Liver (tissue), 9 donors: ENCODE data around the gene RELB. TPM values are rescaled to one million over a fixed set of nuclear protein-coding genes. Genes with fewer than 3 reads are reported as not detected.

Experiments
- DNase-seq: peaks from one replicate; pipeline ENCODE4 v3.0.0-alpha.2; 2017; ENCODE audit warnings: low spot score
- H3K27ac ChIP-seq, 2 donors: one replicate each; pipeline ENCODE4 v1.7.0; 2013; ENCODE audit warnings: inconsistent platforms in 2 of 2, low read length in 2 of 2, control low read depth in 1 of 2, low read depth in 1 of 2, mild to moderate bottlenecking in 1 of 2
- H3K27me3 ChIP-seq, 4 donors: one replicate each; pipeline versions ENCODE4 v1.6.1 to v1.7.0; 2013; ENCODE audit warnings: low read length in 3 of 4, inconsistent platforms in 1 of 4, mild to moderate bottlenecking in 1 of 4, moderate library complexity in 1 of 4; ENCODE audit not compliant: control insufficient read depth in 4 of 4, insufficient read depth in 4 of 4
- H3K36me3 ChIP-seq, 4 donors: one replicate each; pipeline versions ENCODE4 v1.6.1 to v1.7.0; 2013; ENCODE audit warnings: low read length in 3 of 4, mild to moderate bottlenecking in 3 of 4, low read depth in 1 of 4, moderate library complexity in 1 of 4; ENCODE audit not compliant: control insufficient read depth in 4 of 4, insufficient read depth in 3 of 4
- H3K4me1 ChIP-seq, 4 donors: one replicate each; pipeline versions ENCODE4 v1.6.1 to v1.7.0; 2013; ENCODE audit warnings: low read length in 3 of 4, mild to moderate bottlenecking in 3 of 4, moderate library complexity in 1 of 4; ENCODE audit not compliant: control insufficient read depth in 4 of 4, insufficient read depth in 4 of 4
- H3K4me3 ChIP-seq, 3 donors: one replicate each; pipeline versions ENCODE4 v1.6.1 to v1.7.0; 2013; ENCODE audit warnings: low read length in 3 of 3, control low read depth in 1 of 3, low read depth in 1 of 3, mild to moderate bottlenecking in 1 of 3
- H3K9ac ChIP-seq, 2 donors: one replicate each; pipeline ENCODE4 v1.7.0; 2013; ENCODE audit warnings: low read length in 2 of 2, mild to moderate bottlenecking in 2 of 2, moderate library complexity in 2 of 2, control low read depth in 1 of 2, low read depth in 1 of 2
- H3K9me3 ChIP-seq, 4 donors: one replicate each; pipeline versions ENCODE4 v1.6.1 to v1.7.0; 2013; ENCODE audit warnings: low read length in 3 of 4; ENCODE audit not compliant: control insufficient read depth in 4 of 4
- EGR1 ChIP-seq, 2 donors: IDR thresholded peaks; 2 replicates each; pipeline ENCODE4 v1.6.1; 2016 to 2018; ENCODE audit warnings: antibody characterized with exemption in 2 of 2, low read depth in 2 of 2
- FOXA1 ChIP-seq: IDR thresholded peaks from 2 replicates; pipeline ENCODE4 v1.6.1; 2016; ENCODE audit warnings: antibody characterized with exemption
- FOXA2 ChIP-seq: IDR thresholded peaks from 2 replicates; pipeline ENCODE4 v1.6.1; 2016; ENCODE audit warnings: antibody characterized with exemption
- GABPA ChIP-seq, 2 donors: IDR thresholded peaks in 1 of 2; conservative IDR thresholded peaks in 1 of 2; 2 replicates each; pipeline ENCODE4 v1.6.1; 2016; ENCODE audit warnings: antibody characterized with exemption in 2 of 2, mild to moderate bottlenecking in 1 of 2, moderate library complexity in 1 of 2
- HNF4A ChIP-seq, 2 donors: conservative IDR thresholded peaks; 2 replicates each; pipeline ENCODE4 v1.6.1; 2016; ENCODE audit warnings: antibody characterized with exemption in 2 of 2, mild to moderate bottlenecking in 2 of 2
- RAD21 ChIP-seq, 2 donors: IDR thresholded peaks; 2 replicates each; pipeline ENCODE4 v1.6.1; 2016; ENCODE audit warnings: antibody characterized with exemption in 2 of 2, mild to moderate bottlenecking in 2 of 2
- SP1 ChIP-seq: IDR thresholded peaks from 2 replicates; pipeline ENCODE4 v1.6.1; 2018; ENCODE audit warnings: antibody characterized with exemption, mild to moderate bottlenecking
- TAF1 ChIP-seq: conservative IDR thresholded peaks from 2 replicates; pipeline ENCODE4 v1.6.1; 2016; ENCODE audit warnings: antibody characterized with exemption, mild to moderate bottlenecking
- YY1 ChIP-seq: IDR thresholded peaks from 2 replicates; pipeline ENCODE4 v1.6.1; 2016; ENCODE audit warnings: antibody characterized with exemption, mild to moderate bottlenecking
- WGBS: extraction: QIAGEN DNeasy Blood & Tissue Kit; methylation state at CpG from one replicate; pipeline ENCODE4 v1.1.7; 2013; 5-methylcytosine and 5-hydroxymethylcytosine counted together
- polyA plus RNA-seq, 2 donors: library from polyadenylated mRNA; stranded (reverse) in 1 of 2; unstranded in 1 of 2; fragments of 200-250 nt in 1 of 2; fragments of >200 nt in 1 of 2; fragmentation: Nextera tagmentation in 1 of 2; extraction: Ambion mirVana in 1 of 2; gene quantifications; one replicate each; pipeline versions ENCODE4 v1.2.1 to v1.2.3, GENCODE V29; 2013 to 2015
- total RNA-seq, 2 donors: library from RNA; depleted of rRNA; stranded (reverse); fragments of >200 nt; gene quantifications; one replicate each; pipeline ENCODE4 v1.2.3, GENCODE V29; 2014
- TF ChIP-seq, protein P1 (sequence below): IDR thresholded peaks from 2 replicates; pipeline ENCODE4 v1.6.1; 2016; ENCODE audit warnings: antibody characterized with exemption
- TF ChIP-seq, protein P2 (sequence below): IDR thresholded peaks from 2 replicates; pipeline ENCODE4 v1.6.1; 2016; ENCODE audit warnings: antibody characterized with exemption, mild to moderate bottlenecking
- TF ChIP-seq, protein P3 (sequence below): IDR thresholded peaks from 2 replicates; pipeline ENCODE4 v1.6.1; 2016; ENCODE audit warnings: antibody characterized with exemption
- TF ChIP-seq, protein P4 (sequence below): IDR thresholded peaks from 2 replicates; pipeline ENCODE4 v1.6.1; 2016; ENCODE audit warnings: antibody characterized with exemption
- TF ChIP-seq, protein P5 (sequence below): fragments of 150-350 bp; IDR thresholded peaks from 2 replicates; pipeline ENCODE4 v1.5.1; 2017; ENCODE audit warnings: improper control_type of control experiment, low read depth, low read length; ENCODE audit not compliant: missing input control
- donor health status: healthy.
- donor health status: healthy.
- donor health status: healthy.
- donor health status: healthy.
- donor health status: healthy.

Gene RELB
- total and polyA plus RNA-seq, 4 donors, result 1.4 to 4.9 (median 2.6) TPM

DNA sequence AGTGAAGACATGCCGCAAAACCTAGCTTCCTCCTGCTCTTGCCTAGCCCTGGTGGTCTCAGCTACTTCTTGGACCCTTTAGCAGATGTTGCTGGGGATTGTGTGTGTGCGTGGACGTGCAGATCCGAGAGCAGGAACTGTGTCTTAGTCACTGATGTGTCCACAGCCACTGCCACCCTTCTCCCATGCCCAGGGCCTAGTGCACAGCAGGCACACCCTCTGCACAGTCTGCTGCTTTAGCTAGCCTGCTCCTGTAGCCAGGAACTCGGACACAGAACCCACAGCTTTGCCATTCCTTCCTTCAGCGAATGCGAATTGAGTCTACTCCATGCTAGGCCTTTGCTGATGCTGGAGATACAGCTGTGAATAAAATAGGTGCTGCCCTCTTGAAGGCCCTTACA, 43.7 kb upstream of the RELB start (continued):
- no peak for TF ChIP-seq HNF4A (conservative IDR thresholded peaks at IDR 0.05)
- TF ChIP-seq GABPA (IDR thresholded peaks at IDR 0.05 in 1 of 2, conservative IDR thresholded peaks at IDR 0.05 in 1 of 2), result no peak
- no peak for TF ChIP-seq RAD21 (IDR thresholded peaks at IDR 0.05)
- no peak for TF ChIP-seq FOXA2

DNA sequence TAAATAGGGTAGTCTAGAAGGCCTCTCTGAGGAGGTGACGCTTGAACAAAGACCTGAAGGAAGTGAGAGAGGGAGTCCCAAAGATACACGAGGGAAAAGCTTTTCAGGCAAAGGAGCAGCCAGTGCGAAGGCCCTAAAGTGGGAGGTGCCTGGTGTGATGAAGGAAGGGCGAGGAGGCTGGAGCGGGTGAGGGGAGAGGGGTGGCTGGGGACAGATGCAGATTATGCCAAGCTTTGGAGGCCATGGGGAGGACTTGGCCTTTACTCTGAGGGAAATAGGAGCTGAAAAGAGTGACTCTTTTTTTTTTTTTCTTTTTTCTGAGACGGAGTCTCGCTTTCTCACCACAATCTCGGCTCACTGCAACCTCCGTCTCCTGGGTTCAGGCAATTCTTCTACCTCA, 43.2 kb upstream of the RELB start:
- peaks cover 0 to 43% (median 39%) of the 10 kb centered on the region in 4 donors for H3K4me1 ChIP-seq

DNA sequence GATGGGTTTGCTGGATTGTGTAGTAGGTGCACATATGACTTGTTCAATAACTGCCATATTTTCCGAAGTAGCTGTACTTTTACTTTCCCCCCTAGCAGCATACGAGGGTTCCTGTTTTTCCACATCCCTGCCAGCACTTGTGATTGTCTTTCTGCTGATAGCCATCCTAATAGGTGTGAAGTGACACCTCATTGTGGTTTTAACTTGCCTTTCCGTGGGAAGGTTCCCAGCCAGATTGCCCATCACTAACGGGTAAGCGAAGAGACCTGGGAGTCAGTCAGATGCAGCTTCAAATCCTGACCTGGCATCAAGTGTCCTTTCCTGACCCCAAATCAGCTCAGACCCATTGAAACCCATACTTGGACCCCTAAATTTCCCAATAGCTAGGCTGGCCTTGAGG, 41.6 kb upstream of the RELB start:
- Histone ChIP-seq H3K9me3 (no peaks in the 10 kb centered on the region), H3K9ac (no peak overlapping the region), H3K4me3 (no peak overlapping the region), H3K36me3 (peaks cover 7 to 15% (median 8%) of the 10 kb centered on the region in 4 donors), H3K4me1 (peaks cover 0 to 28% (median 25%) of the 10 kb centered on the region in 4 donors), H3K27ac (no peak overlapping the region), H3K27me3 (no peaks in the 10 kb centered on the region)
- WGBS, result 90% methylated on average over 5 of the region's 5 CpGs
- no peak for DNase-seq
- TF ChIP-seq GABPA (IDR thresholded peaks at IDR 0.05 in 1 of 2, conservative IDR thresholded peaks at IDR 0.05 in 1 of 2), result no peak
- TF ChIP-seq, protein P1, sequence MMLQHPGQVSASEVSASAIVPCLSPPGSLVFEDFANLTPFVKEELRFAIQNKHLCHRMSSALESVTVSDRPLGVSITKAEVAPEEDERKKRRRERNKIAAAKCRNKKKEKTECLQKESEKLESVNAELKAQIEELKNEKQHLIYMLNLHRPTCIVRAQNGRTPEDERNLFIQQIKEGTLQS, result no peak
- TF ChIP-seq YY1, result no peak
- TF ChIP-seq HNF4A (conservative IDR thresholded peaks at IDR 0.05), result no peak
- TF ChIP-seq SP1, result no peak
- TF ChIP-seq RAD21 (IDR thresholded peaks at IDR 0.05), result no peak
- TF ChIP-seq, protein P2, sequence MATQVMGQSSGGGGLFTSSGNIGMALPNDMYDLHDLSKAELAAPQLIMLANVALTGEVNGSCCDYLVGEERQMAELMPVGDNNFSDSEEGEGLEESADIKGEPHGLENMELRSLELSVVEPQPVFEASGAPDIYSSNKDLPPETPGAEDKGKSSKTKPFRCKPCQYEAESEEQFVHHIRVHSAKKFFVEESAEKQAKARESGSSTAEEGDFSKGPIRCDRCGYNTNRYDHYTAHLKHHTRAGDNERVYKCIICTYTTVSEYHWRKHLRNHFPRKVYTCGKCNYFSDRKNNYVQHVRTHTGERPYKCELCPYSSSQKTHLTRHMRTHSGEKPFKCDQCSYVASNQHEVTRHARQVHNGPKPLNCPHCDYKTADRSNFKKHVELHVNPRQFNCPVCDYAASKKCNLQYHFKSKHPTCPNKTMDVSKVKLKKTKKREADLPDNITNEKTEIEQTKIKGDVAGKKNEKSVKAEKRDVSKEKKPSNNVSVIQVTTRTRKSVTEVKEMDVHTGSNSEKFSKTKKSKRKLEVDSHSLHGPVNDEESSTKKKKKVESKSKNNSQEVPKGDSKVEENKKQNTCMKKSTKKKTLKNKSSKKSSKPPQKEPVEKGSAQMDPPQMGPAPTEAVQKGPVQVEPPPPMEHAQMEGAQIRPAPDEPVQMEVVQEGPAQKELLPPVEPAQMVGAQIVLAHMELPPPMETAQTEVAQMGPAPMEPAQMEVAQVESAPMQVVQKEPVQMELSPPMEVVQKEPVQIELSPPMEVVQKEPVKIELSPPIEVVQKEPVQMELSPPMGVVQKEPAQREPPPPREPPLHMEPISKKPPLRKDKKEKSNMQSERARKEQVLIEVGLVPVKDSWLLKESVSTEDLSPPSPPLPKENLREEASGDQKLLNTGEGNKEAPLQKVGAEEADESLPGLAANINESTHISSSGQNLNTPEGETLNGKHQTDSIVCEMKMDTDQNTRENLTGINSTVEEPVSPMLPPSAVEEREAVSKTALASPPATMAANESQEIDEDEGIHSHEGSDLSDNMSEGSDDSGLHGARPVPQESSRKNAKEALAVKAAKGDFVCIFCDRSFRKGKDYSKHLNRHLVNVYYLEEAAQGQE, result no peak
- no peak for TF ChIP-seq FOXA1
- TF ChIP-seq, protein P3, sequence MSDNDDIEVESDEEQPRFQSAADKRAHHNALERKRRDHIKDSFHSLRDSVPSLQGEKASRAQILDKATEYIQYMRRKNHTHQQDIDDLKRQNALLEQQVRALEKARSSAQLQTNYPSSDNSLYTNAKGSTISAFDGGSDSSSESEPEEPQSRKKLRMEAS, result no peak
- no peak for TF ChIP-seq EGR1 (IDR thresholded peaks at IDR 0.05; ENCODE audit: low read depth in 2 of 2)
- TF ChIP-seq TAF1, result no peak
- TF ChIP-seq, protein P4, sequence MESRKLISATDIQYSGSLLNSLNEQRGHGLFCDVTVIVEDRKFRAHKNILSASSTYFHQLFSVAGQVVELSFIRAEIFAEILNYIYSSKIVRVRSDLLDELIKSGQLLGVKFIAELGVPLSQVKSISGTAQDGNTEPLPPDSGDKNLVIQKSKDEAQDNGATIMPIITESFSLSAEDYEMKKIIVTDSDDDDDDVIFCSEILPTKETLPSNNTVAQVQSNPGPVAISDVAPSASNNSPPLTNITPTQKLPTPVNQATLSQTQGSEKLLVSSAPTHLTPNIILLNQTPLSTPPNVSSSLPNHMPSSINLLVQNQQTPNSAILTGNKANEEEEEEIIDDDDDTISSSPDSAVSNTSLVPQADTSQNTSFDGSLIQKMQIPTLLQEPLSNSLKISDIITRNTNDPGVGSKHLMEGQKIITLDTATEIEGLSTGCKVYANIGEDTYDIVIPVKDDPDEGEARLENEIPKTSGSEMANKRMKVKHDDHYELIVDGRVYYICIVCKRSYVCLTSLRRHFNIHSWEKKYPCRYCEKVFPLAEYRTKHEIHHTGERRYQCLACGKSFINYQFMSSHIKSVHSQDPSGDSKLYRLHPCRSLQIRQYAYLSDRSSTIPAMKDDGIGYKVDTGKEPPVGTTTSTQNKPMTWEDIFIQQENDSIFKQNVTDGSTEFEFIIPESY, result no peak

More for the DNA sequence above, 43.2 kb upstream of the RELB start:
- DNase-seq, result no peak
- Histone ChIP-seq H3K4me3 (no peak overlapping the region), H3K27ac (no peak overlapping the region), H3K36me3 (peaks cover 5 to 12% (median 6%) of the 10 kb centered on the region in 4 donors), H3K9me3 (no peaks in the 10 kb centered on the region), H3K9ac (no peak overlapping the region), H3K27me3 (no peaks in the 10 kb centered on the region)
- 87% methylated on average over 9 of the region's 9 CpGs for WGBS
- TF ChIP-seq GABPA (IDR thresholded peaks at IDR 0.05 in 1 of 2, conservative IDR thresholded peaks at IDR 0.05 in 1 of 2), result no peak
- no peak for TF ChIP-seq FOXA2
- TF ChIP-seq, protein P1, result no peak
- no peak for TF ChIP-seq FOXA1
- no peak for TF ChIP-seq SP1
- TF ChIP-seq, protein P4, result no peak
- TF ChIP-seq, protein P5, sequence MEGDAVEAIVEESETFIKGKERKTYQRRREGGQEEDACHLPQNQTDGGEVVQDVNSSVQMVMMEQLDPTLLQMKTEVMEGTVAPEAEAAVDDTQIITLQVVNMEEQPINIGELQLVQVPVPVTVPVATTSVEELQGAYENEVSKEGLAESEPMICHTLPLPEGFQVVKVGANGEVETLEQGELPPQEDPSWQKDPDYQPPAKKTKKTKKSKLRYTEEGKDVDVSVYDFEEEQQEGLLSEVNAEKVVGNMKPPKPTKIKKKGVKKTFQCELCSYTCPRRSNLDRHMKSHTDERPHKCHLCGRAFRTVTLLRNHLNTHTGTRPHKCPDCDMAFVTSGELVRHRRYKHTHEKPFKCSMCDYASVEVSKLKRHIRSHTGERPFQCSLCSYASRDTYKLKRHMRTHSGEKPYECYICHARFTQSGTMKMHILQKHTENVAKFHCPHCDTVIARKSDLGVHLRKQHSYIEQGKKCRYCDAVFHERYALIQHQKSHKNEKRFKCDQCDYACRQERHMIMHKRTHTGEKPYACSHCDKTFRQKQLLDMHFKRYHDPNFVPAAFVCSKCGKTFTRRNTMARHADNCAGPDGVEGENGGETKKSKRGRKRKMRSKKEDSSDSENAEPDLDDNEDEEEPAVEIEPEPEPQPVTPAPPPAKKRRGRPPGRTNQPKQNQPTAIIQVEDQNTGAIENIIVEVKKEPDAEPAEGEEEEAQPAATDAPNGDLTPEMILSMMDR, result no peak
- no peak for TF ChIP-seq EGR1 (IDR thresholded peaks at IDR 0.05; ENCODE audit: low read depth in 2 of 2)
- no peak for TF ChIP-seq HNF4A (conservative IDR thresholded peaks at IDR 0.05)
- no peak for TF ChIP-seq RAD21 (IDR thresholded peaks at IDR 0.05)
